Upper lobe of left lung (tissue), 4 donors: ENCODE data around the gene MED20.

Experiments used
- EP300 ChIP-seq, 4 donors: sonication (generic); formaldehyde crosslinking; IDR thresholded peaks; one replicate each; pipeline ENCODE4 v1.5.1; 2017; ENCODE audit warnings: antibody characterized with exemption in 4 of 4, control low read depth in 2 of 4
- TF ChIP-seq, protein P1 (sequence below), 6 experiments: fragments of 450-650 bp in 4 of 6; fragments of 200-600 bp in 2 of 6; sonication (generic) in 2 of 6; IDR thresholded peaks; one replicate each; pipeline ENCODE4 v1.5.1; 2016 to 2019; ENCODE audit warnings: antibody characterized with exemption in 6 of 6

GRCh38 chr6:41966961-41967311 is 46.0 kb upstream of the MED20 start:
- TF ChIP-seq, protein P1, sequence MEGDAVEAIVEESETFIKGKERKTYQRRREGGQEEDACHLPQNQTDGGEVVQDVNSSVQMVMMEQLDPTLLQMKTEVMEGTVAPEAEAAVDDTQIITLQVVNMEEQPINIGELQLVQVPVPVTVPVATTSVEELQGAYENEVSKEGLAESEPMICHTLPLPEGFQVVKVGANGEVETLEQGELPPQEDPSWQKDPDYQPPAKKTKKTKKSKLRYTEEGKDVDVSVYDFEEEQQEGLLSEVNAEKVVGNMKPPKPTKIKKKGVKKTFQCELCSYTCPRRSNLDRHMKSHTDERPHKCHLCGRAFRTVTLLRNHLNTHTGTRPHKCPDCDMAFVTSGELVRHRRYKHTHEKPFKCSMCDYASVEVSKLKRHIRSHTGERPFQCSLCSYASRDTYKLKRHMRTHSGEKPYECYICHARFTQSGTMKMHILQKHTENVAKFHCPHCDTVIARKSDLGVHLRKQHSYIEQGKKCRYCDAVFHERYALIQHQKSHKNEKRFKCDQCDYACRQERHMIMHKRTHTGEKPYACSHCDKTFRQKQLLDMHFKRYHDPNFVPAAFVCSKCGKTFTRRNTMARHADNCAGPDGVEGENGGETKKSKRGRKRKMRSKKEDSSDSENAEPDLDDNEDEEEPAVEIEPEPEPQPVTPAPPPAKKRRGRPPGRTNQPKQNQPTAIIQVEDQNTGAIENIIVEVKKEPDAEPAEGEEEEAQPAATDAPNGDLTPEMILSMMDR (IDR thresholded peaks at IDR 0.05): no peak
- TF ChIP-seq EP300 (IDR thresholded peaks at IDR 0.05): no peak
